Stimulated activated CD4-positive, alpha-beta T cell treated with anti-CD3 and anti-CD28 coated beads, Interleukin-1b, Interleukin-23, amount 100 ng/mL, for 48 hours (primary cell): ENCODE measurements around the gene MFSD1.
"Not testable (repeated sequence)": the region's sequence is repeated elsewhere in the genome, so short reads cannot be mapped to it uniquely, and the experiment has no call there.

Experiments used
- DNase-seq: peaks from one replicate; pipeline ENCODE4 v3.0.0-alpha.2; 2020

The MFSD1 gene

GRCh38 chr3:158776531-158776930, 25.3 kb upstream of the MFSD1 start:
- no peak for DNase-seq

- DNase-seq: no peak
These were observed 24.5 kb upstream of the MFSD1 start for GRCh38 chr3:158777161-158777873.

GRCh38 chr3:158780766-158781165, 21.1 kb upstream of the MFSD1 start:
- DNase-seq: no peak

GRCh38 chr3:158781191-158781590, 20.7 kb upstream of the MFSD1 start:
- DNase-seq: no peak

GRCh38 chr3:158781849-158782248, 20.0 kb upstream of the MFSD1 start:
- DNase-seq: no peak

GRCh38 chr3:158782283-158782989, 19.4 kb upstream of the MFSD1 start:
- no peak for DNase-seq

GRCh38 chr3:158783051-158783450, 18.8 kb upstream of the MFSD1 start:
- no peak for DNase-seq

GRCh38 chr3:158785972-158786371, 15.9 kb upstream of the MFSD1 start:
- DNase-seq: no peak

- DNase-seq: no peak
These were observed 13.4 kb upstream of the MFSD1 start for GRCh38 chr3:158788446-158788845.

GRCh38 chr3:158789592-158789991, 12.3 kb upstream of the MFSD1 start:
- no peak for DNase-seq

- no peak for DNase-seq
These were observed 10.8 kb upstream of the MFSD1 start for GRCh38 chr3:158790901-158791589.

GRCh38 chr3:158791590-158791920, 10.3 kb upstream of the MFSD1 start:
- not testable (repeated sequence) for DNase-seq

GRCh38 chr3:158792709-158793108, 9.1 kb upstream of the MFSD1 start:
- DNase-seq: no peak

- no peak for DNase-seq
These were observed 7.6 kb upstream of the MFSD1 start for GRCh38 chr3:158794206-158794605.

GRCh38 chr3:158794936-158795518, 6.8 kb upstream of the MFSD1 start:
- no peak for DNase-seq

GRCh38 chr3:158801201-158801600, 653 bp upstream of the MFSD1 start:
- no peak for DNase-seq

GRCh38 chr3:158802409-158803268, 785 bp downstream of the MFSD1 start:
- DNase-seq: peak; percentile 3

GRCh38 chr3:158804441-158804840, 2.6 kb downstream of the MFSD1 start:
- no peak for DNase-seq

- DNase-seq: peak; percentile 37
These were observed 6.8 kb downstream of the MFSD1 start for GRCh38 chr3:158808697-158809096.

GRCh38 chr3:158809642-158810041, 7.8 kb downstream of the MFSD1 start:
- no peak for DNase-seq

GRCh38 chr3:158810823-158811724, 9.2 kb downstream of the MFSD1 start:
- DNase-seq: no peak

GRCh38 chr3:158819282-158819681, 17.4 kb downstream of the MFSD1 start:
- no peak for DNase-seq
